ENCODE results near the gene GNAT1.
"Not testable (repeated sequence)": the region's sequence is repeated elsewhere in the genome, so short reads cannot be mapped to it uniquely, and the experiment has no call there.

Gene GNAT1

GRCh38 chr3:50243543-50243895 lies 52.1 kb downstream of the GNAT1 start:
- no peak for DNase-seq

DNA sequence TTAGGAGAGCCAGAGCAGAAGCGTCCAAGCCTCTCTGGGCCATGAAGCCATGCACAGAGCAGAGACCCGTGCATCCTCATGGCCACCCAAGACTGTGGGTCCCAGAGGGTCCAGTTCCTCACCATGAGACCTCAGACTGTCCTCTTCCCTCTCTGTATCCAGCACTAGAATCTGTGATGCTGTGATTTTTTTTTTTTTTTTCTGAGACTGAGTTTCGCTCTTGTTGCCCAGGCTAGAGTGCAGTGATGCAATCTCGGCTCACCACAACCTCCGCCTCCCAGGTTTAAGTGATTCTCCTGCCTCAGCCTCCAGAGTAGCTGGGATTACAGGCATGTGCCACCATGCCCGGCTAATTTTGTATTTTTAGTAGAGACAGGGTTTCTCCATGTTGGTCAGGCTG lies 53.4 kb downstream of the GNAT1 start:
- not testable (repeated sequence) for DNase-seq

GRCh38 chr3:50245251-50245745 lies 53.9 kb downstream of the GNAT1 start:
- no peak for DNase-seq

DNA sequence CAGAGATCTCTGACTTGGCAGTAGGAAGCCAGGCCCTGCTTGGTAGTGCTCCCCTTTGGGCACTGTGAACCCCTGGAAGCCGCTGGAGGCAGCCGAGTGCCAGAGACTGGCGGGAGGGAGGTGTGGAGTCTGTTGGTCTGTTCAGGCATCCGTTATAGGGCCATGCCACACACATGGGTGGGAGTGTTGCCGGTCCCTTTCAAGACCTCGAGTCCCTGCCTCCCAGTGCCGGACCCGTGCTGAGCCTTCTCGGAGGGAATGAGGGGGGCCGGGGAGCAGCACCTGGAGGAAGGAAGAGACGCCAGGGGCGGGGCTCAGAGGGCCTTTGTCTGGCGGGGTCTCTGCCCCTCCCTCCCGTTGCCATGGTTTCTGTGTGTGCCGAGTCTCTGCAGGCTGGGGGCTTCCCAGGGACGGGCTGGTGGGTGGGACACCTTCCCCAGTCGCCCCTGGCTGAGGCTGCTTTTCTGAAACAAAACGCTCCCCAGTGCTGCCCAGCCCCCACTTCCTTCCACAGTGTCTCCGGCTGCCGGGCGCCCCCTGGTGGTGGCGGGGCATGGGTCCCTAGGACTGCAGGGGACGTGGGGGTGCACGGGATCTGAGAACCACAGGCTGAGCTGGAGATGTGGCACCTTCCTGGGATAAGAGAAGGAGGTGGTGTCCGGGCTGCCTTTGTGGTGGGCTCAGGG lies 54.6 kb downstream of the GNAT1 start:
- peak; percentile 93 for DNase-seq

GRCh38 chr3:50246517-50246954 lies 55.1 kb downstream of the GNAT1 start:
- DNase-seq: peak; percentile 93
